Duodenal mucosa (tissue), 2 donors: ENCODE data around the gene PTH2R.
"Not testable (repeated sequence)": the region's sequence is repeated elsewhere in the genome, so short reads cannot be mapped to it uniquely, and the experiment has no call there.

ENCODE experiments used
- H3K27ac ChIP-seq: one replicate; pipeline ENCODE4 v1.7.0; 2013; ENCODE audit warnings: low read depth, low read length
- H3K27me3 ChIP-seq, 2 donors: one replicate each; pipeline ENCODE4 v1.7.0; 2013; ENCODE audit warnings: low read length in 2 of 2, control low read depth in 1 of 2; ENCODE audit not compliant: insufficient read depth in 2 of 2, control insufficient read depth in 1 of 2
- H3K36me3 ChIP-seq, 2 donors: one replicate each; pipeline ENCODE4 v1.7.0; 2013; ENCODE audit warnings: low read length in 2 of 2, control low read depth in 1 of 2; ENCODE audit not compliant: insufficient read depth in 2 of 2, control insufficient read depth in 1 of 2
- H3K4me1 ChIP-seq, 2 donors: one replicate each; pipeline ENCODE4 v1.7.0; 2013; ENCODE audit warnings: low read length in 2 of 2, control low read depth in 1 of 2; ENCODE audit not compliant: insufficient read depth in 2 of 2, control insufficient read depth in 1 of 2
- H3K4me3 ChIP-seq, 2 donors: one replicate each; pipeline ENCODE4 v1.7.0; 2013; ENCODE audit warnings: low read length in 2 of 2, low read depth in 1 of 2
- H3K9ac ChIP-seq, 2 donors: one replicate each; pipeline ENCODE4 v1.7.0; 2013; ENCODE audit warnings: low read length in 2 of 2, low read depth in 1 of 2
- H3K9me3 ChIP-seq, 2 donors: one replicate each; pipeline ENCODE4 v1.7.0; 2013; ENCODE audit warnings: low read length in 2 of 2, control low read depth in 1 of 2; ENCODE audit not compliant: control insufficient read depth in 1 of 2

PTH2R gene

DNA sequence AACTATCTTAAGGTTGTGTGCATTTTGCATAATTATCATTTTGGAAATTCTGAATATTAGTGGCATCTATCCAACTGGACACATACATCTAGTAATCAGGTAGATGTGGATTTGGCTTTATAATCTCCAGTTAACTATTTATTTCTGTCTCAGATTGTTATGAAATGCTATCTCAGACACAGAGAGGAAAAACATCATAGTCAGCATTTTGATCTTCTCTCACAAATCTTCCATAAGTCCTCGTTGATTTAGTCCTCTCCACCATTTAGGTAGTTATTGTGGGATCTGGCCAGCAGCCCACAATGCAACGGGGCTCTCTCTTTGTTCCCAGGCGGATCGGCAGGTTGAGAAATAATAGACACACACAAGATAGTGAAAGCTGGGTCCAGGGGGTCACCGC, 75.4 kb downstream of the PTH2R start:
- H3K4me1 ChIP-seq, H3K4me3 ChIP-seq, H3K27me3 ChIP-seq, H3K9me3 ChIP-seq, H3K27ac ChIP-seq, H3K36me3 ChIP-seq, H3K9ac ChIP-seq: not testable (repeated sequence)

DNA sequence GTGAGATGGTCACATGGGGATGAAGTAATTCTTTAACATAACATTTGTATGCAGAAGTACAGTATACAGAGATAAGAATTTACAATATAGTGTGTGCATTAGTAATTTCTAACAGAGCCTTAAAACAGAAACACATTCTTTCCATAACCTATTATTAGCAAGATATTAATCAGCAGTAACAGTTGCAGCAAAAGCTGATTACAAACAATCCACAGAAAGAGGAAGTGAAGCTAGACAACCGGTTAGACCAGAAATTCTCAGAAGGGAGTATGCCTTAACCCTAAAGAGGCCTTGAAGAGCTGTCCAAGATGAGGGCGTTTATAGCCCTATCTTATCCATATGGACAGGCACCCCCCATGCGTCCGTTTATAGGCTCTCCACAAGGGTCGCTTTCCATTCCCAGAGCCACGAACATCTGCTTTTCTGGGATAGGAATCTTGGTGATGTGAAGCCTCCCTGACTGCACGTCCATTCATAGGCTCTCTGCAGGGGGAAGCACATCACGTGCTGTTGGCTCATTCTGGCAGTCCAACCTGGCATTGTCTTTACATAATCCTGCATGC, 75.9 kb downstream of the PTH2R start:
- not testable (repeated sequence) for H3K27me3 ChIP-seq, H3K36me3 ChIP-seq, H3K9me3 ChIP-seq, H3K9ac ChIP-seq, H3K27ac ChIP-seq, H3K4me1 ChIP-seq
- peak overlapping the region in 1 of 2 donors; percentile 5 for H3K4me3 ChIP-seq

DNA sequence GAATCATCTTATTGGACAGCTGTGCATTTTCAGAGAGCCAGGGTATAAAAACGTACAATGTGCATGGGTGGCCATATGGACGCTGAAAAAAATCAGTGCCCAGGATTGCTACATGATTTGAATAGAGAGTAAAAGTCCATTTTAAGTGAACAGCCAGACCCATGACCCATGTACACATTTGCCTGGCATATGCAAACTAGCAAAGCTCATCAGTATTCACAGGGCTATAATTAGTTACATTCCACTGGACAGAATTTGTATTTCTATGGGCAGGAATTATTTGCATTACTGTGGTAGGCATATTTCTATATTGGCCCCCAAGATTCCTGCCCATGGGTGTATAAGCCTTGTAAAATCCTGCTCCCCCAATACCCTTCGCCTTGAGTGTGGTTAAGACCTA, 78.8 kb downstream of the PTH2R start:
- Histone ChIP-seq H3K27me3 (no peaks in the 10 kb centered on the region), H3K4me3 (no peak overlapping the region), H3K36me3 (no peaks in the 10 kb centered on the region), H3K9me3 (peaks cover 2 to 4% of the 10 kb centered on the region in 2 donors), H3K9ac (no peak overlapping the region), H3K4me1 (peaks cover 9 to 22% of the 10 kb centered on the region in 2 donors), H3K27ac (no peak overlapping the region)

DNA sequence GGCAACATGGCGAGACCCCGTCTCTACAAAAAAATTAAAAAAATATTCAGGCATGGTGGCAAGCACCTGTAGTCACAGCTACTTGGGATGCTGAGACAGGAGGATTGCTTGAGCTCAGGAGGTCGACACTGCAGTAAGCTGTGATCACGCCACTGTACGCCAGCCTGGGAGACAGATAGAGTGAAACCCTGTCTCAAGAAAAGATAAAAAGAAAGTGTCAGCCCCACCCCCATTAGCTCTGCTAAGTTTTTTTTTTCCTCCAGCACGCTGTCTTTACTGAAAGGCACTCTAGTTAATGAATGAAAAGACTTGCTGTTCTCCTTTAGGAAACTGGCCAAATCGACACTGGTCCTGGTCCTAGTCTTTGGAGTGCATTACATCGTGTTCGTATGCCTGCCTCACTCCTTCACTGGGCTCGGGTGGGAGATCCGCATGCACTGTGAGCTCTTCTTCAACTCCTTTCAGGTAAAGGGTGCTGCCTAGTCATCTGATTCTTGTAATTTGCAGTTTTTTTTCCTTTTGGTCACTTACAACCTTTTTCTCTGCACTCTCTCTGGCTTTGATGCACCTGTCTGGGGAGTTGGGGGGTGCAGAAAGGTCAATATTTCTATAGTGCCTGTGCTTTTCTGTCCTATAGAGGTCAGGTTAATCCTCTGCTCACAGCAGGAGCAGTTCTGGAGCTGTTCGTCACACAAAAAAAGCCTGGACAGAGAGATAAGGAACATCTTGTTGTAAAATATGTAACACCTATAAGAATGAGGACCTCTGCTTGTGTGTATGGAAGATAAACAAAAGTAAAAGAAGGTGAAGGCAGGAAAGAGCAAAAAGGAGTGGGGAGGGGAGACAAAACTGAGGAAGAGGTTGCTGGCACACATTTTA, 82.3 kb downstream of the PTH2R start:
- peaks cover 9 to 19% of the 10 kb centered on the region in 2 donors for H3K4me1 ChIP-seq
- no peaks in the 10 kb centered on the region for H3K36me3 ChIP-seq
- peaks cover 2 to 4% of the 10 kb centered on the region in 2 donors for H3K9me3 ChIP-seq
- H3K4me3 ChIP-seq: peak overlapping the region in 1 of 2 donors; percentile 4
- no peak overlapping the region for H3K9ac ChIP-seq
- H3K27ac ChIP-seq: no peak overlapping the region
- no peaks in the 10 kb centered on the region for H3K27me3 ChIP-seq

DNA sequence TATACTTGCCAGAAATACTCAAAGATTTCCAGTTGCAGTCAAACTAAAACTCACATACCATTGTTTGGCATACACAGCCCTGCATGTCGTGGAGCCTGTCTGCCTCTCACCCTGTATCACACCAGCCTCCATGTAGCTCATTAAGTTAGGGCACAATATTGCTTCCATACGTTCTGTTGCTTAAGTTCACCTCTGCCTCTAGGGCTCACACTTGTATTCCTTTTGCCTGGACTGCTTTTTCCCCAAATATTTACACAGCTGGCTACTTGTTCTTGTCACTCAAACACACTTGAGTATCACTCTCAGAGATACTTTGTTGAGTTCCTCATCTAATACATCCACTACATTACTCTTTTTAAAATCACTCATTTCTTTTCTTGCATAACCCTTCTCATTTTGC, 83.1 kb downstream of the PTH2R start:
- no peaks in the 10 kb centered on the region for H3K27me3 ChIP-seq

DNA sequence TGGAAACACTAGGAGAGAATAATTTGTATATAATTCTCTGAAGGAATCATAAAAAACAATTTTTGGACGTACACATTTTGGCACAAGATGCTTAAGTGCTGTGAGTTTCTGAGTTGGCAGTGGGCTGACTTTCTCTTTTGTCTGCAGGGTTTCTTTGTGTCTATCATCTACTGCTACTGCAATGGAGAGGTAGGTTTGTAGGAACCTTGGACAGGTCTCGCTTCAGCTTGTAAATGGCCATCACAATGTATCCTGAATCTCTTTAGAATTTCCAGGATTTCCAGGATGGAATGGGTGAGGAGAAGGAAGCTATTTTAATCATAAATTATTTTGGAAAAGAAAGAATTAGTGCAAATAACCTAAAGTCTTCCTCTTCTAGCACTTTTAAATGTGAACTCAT, 83.9 kb downstream of the PTH2R start:
- H3K9me3 ChIP-seq: peaks cover 2 to 4% of the 10 kb centered on the region in 2 donors

More for the DNA sequence above, 83.1 kb downstream of the PTH2R start:
- Histone ChIP-seq H3K36me3 (no peaks in the 10 kb centered on the region), H3K4me1 (peaks cover 9 to 19% of the 10 kb centered on the region in 2 donors), H3K9ac (no peak overlapping the region), H3K9me3 (peaks cover 2 to 4% of the 10 kb centered on the region in 2 donors), H3K4me3 (no peak overlapping the region), H3K27ac (no peak overlapping the region)

DNA sequence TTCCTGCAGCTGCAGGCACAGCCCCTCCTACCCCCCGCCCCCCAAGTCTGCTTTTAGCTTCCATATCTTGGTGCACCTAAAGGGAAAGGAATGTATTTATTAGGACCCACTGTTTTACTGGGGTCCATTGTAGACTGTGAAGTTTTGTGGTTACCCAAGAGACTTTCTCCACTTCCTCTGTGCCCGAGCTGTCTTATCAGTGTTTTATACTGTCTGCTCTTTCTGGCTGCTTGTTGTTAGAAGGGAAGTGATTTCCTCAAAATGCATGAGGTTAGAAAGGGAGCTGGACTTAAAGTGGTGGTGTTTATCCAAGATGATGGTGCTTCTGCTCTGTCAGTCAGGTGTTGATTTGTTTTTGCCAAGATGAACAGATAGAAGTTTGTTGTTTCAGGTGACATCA, 85.0 kb downstream of the PTH2R start:
- Histone ChIP-seq H3K4me3 (no peak overlapping the region), H3K36me3 (no peaks in the 10 kb centered on the region), H3K27me3 (no peaks in the 10 kb centered on the region), H3K9ac (no peak overlapping the region), H3K27ac (no peak overlapping the region), H3K4me1 (peaks cover 9 to 19% of the 10 kb centered on the region in 2 donors), H3K9me3 (peaks cover 2 to 4% of the 10 kb centered on the region in 2 donors)

More for the DNA sequence above, 83.9 kb downstream of the PTH2R start:
- Histone ChIP-seq H3K4me1 (peaks cover 9 to 19% of the 10 kb centered on the region in 2 donors), H3K27me3 (no peaks in the 10 kb centered on the region), H3K27ac (no peak overlapping the region), H3K9ac (no peak overlapping the region), H3K4me3 (no peak overlapping the region), H3K36me3 (no peaks in the 10 kb centered on the region)

DNA sequence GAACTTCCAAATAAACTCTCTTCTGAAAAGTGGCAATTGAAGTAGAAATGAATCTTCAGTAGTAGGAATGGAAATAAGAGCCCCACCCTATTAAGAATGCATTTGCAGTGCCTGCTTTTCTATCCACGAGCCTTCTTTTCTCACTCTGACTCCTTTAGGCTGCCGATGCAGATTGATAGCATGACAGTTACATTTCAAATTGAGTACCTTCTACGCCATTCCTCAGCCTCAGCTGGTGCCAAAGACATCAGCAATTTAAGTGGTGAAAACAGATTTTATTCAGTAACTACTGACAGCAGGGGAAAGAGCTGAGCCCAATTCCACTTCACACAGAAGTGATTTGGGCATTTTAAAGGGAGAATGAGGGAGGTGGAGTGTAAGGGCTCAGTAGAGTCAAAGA, 85.5 kb downstream of the PTH2R start:
- H3K36me3 ChIP-seq: no peaks in the 10 kb centered on the region
- peaks cover 2 to 4% of the 10 kb centered on the region in 2 donors for H3K9me3 ChIP-seq
- no peak overlapping the region for H3K4me3 ChIP-seq
- H3K9ac ChIP-seq: no peak overlapping the region
- no peak overlapping the region for H3K27ac ChIP-seq
- H3K27me3 ChIP-seq: no peaks in the 10 kb centered on the region
- peaks cover 9 to 19% of the 10 kb centered on the region in 2 donors for H3K4me1 ChIP-seq

DNA sequence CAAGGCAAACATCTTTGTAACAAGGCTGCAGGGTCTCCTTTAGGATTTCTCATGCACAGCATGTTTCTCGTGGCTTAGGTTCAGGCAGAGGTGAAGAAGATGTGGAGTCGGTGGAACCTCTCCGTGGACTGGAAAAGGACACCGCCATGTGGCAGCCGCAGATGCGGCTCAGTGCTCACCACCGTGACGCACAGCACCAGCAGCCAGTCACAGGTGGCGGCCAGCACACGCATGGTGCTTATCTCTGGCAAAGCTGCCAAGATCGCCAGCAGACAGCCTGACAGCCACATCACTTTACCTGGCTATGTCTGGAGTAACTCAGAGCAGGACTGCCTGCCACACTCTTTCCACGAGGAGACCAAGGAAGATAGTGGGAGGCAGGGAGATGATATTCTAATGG, 86.6 kb downstream of the PTH2R start:
- Histone ChIP-seq H3K9me3 (no peaks in the 10 kb centered on the region), H3K27me3 (no peaks in the 10 kb centered on the region), H3K27ac (no peak overlapping the region)

DNA sequence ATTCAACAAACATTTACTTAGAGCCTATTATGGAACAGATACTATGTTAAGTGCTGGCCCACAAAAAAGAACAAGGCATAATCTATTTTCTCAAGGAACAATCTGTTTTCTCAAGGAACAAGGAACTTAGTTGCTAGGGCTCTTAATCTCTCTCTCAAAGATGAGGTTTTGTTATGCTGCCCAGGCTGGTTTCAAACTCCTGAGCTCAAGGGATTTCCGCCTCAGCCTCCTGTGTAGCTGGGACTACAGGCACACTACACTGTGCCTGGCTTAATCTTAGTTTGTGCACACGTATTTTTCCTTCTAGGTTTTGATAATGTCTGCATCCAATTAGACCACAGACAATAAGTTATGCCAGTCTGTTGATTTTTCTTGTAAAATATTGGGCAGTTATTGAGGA, 89.5 kb downstream of the PTH2R start:
- no peaks in the 10 kb centered on the region for H3K9me3 ChIP-seq
- H3K27me3 ChIP-seq: no peaks in the 10 kb centered on the region
- no peak overlapping the region for H3K27ac ChIP-seq
- no peaks in the 10 kb centered on the region for H3K4me1 ChIP-seq
- no peak overlapping the region for H3K9ac ChIP-seq
- no peak overlapping the region for H3K4me3 ChIP-seq
- H3K36me3 ChIP-seq: no peaks in the 10 kb centered on the region

More for the DNA sequence above, 86.6 kb downstream of the PTH2R start:
- H3K9ac ChIP-seq: no peak overlapping the region
- H3K4me1 ChIP-seq: peaks cover 9 to 19% of the 10 kb centered on the region in 2 donors
- H3K36me3 ChIP-seq: no peaks in the 10 kb centered on the region
- H3K4me3 ChIP-seq: no peak overlapping the region
